Measurements from ENCODE around the gene SNRNP70.
A peak's percentile ranks its signal among the peaks of the same experiment; 100 is the strongest.
"Not testable (repeated sequence)": the region's sequence is repeated elsewhere in the genome, so short reads cannot be mapped to it uniquely, and the experiment has no call there.

SNRNP70 gene, protein sequence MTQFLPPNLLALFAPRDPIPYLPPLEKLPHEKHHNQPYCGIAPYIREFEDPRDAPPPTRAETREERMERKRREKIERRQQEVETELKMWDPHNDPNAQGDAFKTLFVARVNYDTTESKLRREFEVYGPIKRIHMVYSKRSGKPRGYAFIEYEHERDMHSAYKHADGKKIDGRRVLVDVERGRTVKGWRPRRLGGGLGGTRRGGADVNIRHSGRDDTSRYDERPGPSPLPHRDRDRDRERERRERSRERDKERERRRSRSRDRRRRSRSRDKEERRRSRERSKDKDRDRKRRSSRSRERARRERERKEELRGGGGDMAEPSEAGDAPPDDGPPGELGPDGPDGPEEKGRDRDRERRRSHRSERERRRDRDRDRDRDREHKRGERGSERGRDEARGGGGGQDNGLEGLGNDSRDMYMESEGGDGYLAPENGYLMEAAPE

GRCh38 chr19:49085020-49085867 is at the start of gene SNRNP70:
Gene SNRNP70, plus strand, starts transcription at chr19:49085451. Its CDS starts 964 bp downstream, at chr19:49086415.
- peak; percentile 33 for TF ChIP-seq CTCF (IDR thresholded peaks at IDR 0.05)
- peaks cover 20% of the 10 kb centered on the region for H3K36me3 ChIP-seq
- H3K9me3 ChIP-seq = no peaks in the 10 kb centered on the region
- H3K4me3 ChIP-seq (ENCODE audit: low read depth in 1 of 2, low read length in 1 of 2) = peak within 1 kb of the TSS; percentile 85 to 86
- peak within 1 kb of the TSS; percentile 92 for H3K27ac ChIP-seq
- peaks cover 17% of the 10 kb centered on the region for H3K27me3 ChIP-seq
- peaks cover 15 to 22% of the 10 kb centered on the region in 2 experiments for H3K4me1 ChIP-seq (ENCODE audit: control insufficient read depth in 1 of 2, insufficient read depth in 1 of 2, low read depth in 1 of 2, low read length in 1 of 2)

DNA sequence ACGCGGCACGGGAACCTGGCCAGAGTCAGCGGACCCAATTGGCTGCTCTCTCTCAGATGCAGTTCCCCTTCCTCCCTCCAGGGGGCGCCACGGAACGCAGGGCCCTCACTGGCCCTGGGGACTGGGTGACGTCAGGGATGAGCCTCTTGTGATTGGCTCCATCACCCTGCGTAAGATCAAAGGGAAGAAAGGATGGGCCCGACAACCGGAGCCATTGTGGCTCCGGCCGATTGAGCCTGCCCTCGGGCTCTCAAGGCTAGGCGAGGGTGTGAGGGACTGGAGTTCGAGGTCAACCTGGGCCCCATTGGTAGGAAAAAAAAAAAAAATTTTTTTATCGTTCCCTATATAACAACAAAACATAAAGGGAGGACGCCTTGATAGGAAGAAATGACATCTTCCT is 48.4 kb upstream of the SNRNP70 start, which contains the start of gene CGB1:
CGB1 (minus strand) TSS at position 81 of the 400 bp plus-strand sequence. CDS start 184 bp downstream, outside the sequence.
- H3K36me3 ChIP-seq; H3K27ac ChIP-seq; H3K4me1 ChIP-seq (ENCODE audit: control insufficient read depth in 1 of 2, insufficient read depth in 1 of 2, low read depth in 1 of 2, low read length in 1 of 2); H3K27me3 ChIP-seq; H3K4me3 ChIP-seq (ENCODE audit: low read depth in 1 of 2, low read length in 1 of 2); H3K9me3 ChIP-seq: not testable (repeated sequence)

- not testable (repeated sequence) for H3K36me3 ChIP-seq; H3K27me3 ChIP-seq; H3K9me3 ChIP-seq; H3K27ac ChIP-seq; H3K4me3 ChIP-seq (ENCODE audit: low read depth in 1 of 2, low read length in 1 of 2); H3K4me1 ChIP-seq (ENCODE audit: control insufficient read depth in 1 of 2, insufficient read depth in 1 of 2, low read depth in 1 of 2, low read length in 1 of 2)
Measured at GRCh38 chr19:49038111-49038510, 47.1 kb upstream of the SNRNP70 start.

GRCh38 chr19:49038557-49039276 is 46.5 kb upstream of the SNRNP70 start:
- not testable (repeated sequence) for H3K4me3 ChIP-seq (ENCODE audit: low read depth in 1 of 2, low read length in 1 of 2); H3K9me3 ChIP-seq; H3K4me1 ChIP-seq (ENCODE audit: control insufficient read depth in 1 of 2, insufficient read depth in 1 of 2, low read depth in 1 of 2, low read length in 1 of 2); H3K36me3 ChIP-seq; H3K27ac ChIP-seq; H3K27me3 ChIP-seq

- not testable (repeated sequence) for H3K27ac ChIP-seq; H3K27me3 ChIP-seq; H3K4me1 ChIP-seq (ENCODE audit: control insufficient read depth in 1 of 2, insufficient read depth in 1 of 2, low read depth in 1 of 2, low read length in 1 of 2); H3K36me3 ChIP-seq; H3K9me3 ChIP-seq; H3K4me3 ChIP-seq (ENCODE audit: low read depth in 1 of 2, low read length in 1 of 2)
Measured at GRCh38 chr19:49039736-49040135, 45.5 kb upstream of the SNRNP70 start.

DNA sequence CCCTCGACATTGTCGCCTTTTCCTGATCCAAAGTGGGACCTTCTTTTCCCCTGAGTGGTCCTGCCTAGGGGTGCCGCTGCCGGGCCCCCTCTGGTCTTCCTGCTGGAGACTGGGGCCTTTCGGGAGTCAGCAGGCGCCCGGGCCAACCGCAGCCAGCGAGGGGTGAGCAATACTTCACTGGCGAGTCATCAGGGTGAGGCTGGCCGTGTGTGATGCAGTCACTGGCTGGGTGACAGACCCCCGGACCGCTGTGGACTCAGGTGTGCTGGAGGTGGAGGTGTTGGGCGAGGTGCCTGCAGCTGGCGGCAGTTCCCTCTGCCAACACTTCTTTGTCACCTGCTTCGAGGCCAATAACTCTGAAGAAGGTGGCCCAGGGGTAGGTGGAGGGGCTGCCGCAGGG is 43.1 kb upstream of the SNRNP70 start:
- H3K4me3 ChIP-seq (ENCODE audit: low read depth in 1 of 2, low read length in 1 of 2) = no peak overlapping the region
- no peak overlapping the region for H3K27ac ChIP-seq
- no peaks in the 10 kb centered on the region for H3K4me1 ChIP-seq (ENCODE audit: control insufficient read depth in 1 of 2, insufficient read depth in 1 of 2, low read depth in 1 of 2, low read length in 1 of 2)
- H3K27me3 ChIP-seq = no peaks in the 10 kb centered on the region
- H3K9me3 ChIP-seq = no peaks in the 10 kb centered on the region
- H3K36me3 ChIP-seq = no peaks in the 10 kb centered on the region
- TF ChIP-seq CTCF (IDR thresholded peaks at IDR 0.05) = no peak

GRCh38 chr19:49042666-49043065 is 42.6 kb upstream of the SNRNP70 start:
- not testable (repeated sequence) for H3K4me1 ChIP-seq (ENCODE audit: control insufficient read depth in 1 of 2, insufficient read depth in 1 of 2, low read depth in 1 of 2, low read length in 1 of 2); H3K4me3 ChIP-seq (ENCODE audit: low read depth in 1 of 2, low read length in 1 of 2); H3K27ac ChIP-seq; H3K36me3 ChIP-seq; H3K9me3 ChIP-seq; H3K27me3 ChIP-seq

DNA sequence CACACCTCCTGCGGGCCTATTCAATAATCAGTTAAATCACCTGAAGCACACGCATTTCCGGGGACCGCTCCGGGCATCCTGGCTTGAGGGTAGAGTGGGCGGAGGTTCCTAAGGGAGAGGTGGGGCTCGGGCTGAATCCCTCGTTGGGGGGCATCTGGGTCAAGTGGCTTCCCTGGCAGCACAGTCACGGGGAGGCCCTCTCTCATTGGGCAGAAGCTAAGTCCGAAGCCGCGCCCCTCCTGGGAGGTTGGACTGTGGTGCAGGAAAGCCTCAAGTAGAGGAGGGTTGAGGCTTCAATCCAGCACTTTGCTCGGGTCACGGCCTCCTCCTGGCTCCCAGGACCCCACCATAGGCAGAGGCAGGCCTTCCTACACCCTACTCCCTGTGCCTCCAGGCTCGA is 41.7 kb upstream of the SNRNP70 start, which contains the start of gene CGB5:
CGB5 (plus strand) TSS at position 301 of the 400 bp plus-strand sequence. CDS start 362 bp downstream, outside the sequence.
- H3K27ac ChIP-seq; H3K4me1 ChIP-seq (ENCODE audit: control insufficient read depth in 1 of 2, insufficient read depth in 1 of 2, low read depth in 1 of 2, low read length in 1 of 2); H3K36me3 ChIP-seq; H3K4me3 ChIP-seq (ENCODE audit: low read depth in 1 of 2, low read length in 1 of 2); H3K27me3 ChIP-seq; H3K9me3 ChIP-seq: not testable (repeated sequence)

GRCh38 chr19:49049011-49049410 is 36.2 kb upstream of the SNRNP70 start, which contains the start of gene CGB8:
Gene CGB8, minus strand, starts transcription at chr19:49049111. Its CDS starts 372 bp downstream, at chr19:49048739.
- H3K9me3 ChIP-seq; H3K4me3 ChIP-seq (ENCODE audit: low read depth in 1 of 2, low read length in 1 of 2); H3K27me3 ChIP-seq; H3K36me3 ChIP-seq; H3K27ac ChIP-seq; H3K4me1 ChIP-seq (ENCODE audit: control insufficient read depth in 1 of 2, insufficient read depth in 1 of 2, low read depth in 1 of 2, low read length in 1 of 2): not testable (repeated sequence)

DNA sequence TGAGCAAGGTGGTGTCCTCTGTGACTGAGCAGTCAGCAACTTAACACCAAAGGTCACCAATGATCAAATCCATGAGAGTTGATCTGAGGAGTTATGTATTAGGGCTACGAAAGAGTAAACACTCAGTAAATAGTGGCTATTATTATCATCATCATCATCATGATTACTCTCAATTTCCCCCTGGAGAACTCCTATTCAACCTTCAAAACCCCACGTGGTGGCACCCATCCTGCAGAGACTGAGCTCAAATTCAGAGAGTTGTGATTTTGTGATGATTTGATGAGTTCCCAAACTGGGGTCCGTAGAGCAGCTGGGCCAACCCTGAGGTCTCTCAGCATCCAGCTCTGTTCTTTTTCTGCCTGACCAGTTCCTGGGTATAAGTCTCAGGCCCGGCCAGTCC is 35.4 kb upstream of the SNRNP70 start:
- not testable (repeated sequence) for H3K27ac ChIP-seq, H3K9me3 ChIP-seq

More for the DNA sequence above, 35.4 kb upstream of the SNRNP70 start:
- not testable (repeated sequence) for H3K4me3 ChIP-seq (ENCODE audit: low read depth in 1 of 2, low read length in 1 of 2); H3K36me3 ChIP-seq; H3K27me3 ChIP-seq; H3K4me1 ChIP-seq (ENCODE audit: control insufficient read depth in 1 of 2, insufficient read depth in 1 of 2, low read depth in 1 of 2, low read length in 1 of 2)
